ENCODE measurements around the gene ORMDL2.

ORMDL2 gene

GRCh38 chr12:55809274-55809673, 8.6 kb upstream of the ORMDL2 start:
- Histone ChIP-seq H3K9me3 (ENCODE audit: insufficient read depth, low read depth, low read length) (no peaks in the 10 kb centered on the region), H3K9ac (ENCODE audit: low read depth, low read length) (no peak overlapping the region), H3K4me3 (ENCODE audit: low read length) (no peak overlapping the region), H3K4me1 (ENCODE audit: insufficient read depth, low read length) (peaks cover 20% of the 10 kb centered on the region), H3K36me3 (ENCODE audit: insufficient read depth, low read length) (peaks cover 47% of the 10 kb centered on the region), H3K27ac (ENCODE audit: low read depth, low read length) (no peak overlapping the region), H3K27me3 (ENCODE audit: insufficient read depth, low read length) (no peaks in the 10 kb centered on the region)
- WGBS: 98% methylated on average over 4 of the region's 5 CpGs

GRCh38 chr12:55812088-55812487, 5.8 kb upstream of the ORMDL2 start:
- Histone ChIP-seq H3K36me3 (ENCODE audit: insufficient read depth, low read length) (peaks cover 51% of the 10 kb centered on the region), H3K27ac (ENCODE audit: low read depth, low read length) (no peak overlapping the region), H3K9ac (ENCODE audit: low read depth, low read length) (no peak overlapping the region), H3K4me3 (ENCODE audit: low read length) (no peak overlapping the region), H3K27me3 (ENCODE audit: insufficient read depth, low read length) (no peaks in the 10 kb centered on the region), H3K9me3 (ENCODE audit: insufficient read depth, low read depth, low read length) (no peaks in the 10 kb centered on the region), H3K4me1 (ENCODE audit: insufficient read depth, low read length) (peaks cover 35% of the 10 kb centered on the region)
- 35% methylated on average over 1 of the region's 1 CpG for WGBS

- H3K4me1 ChIP-seq (ENCODE audit: insufficient read depth, low read length): peaks cover 35% of the 10 kb centered on the region
- peak overlapping the region; percentile 24; the same call in 1 of the 2 replicates for H3K4me3 ChIP-seq (ENCODE audit: low read length)
- peaks cover 38% of the 10 kb centered on the region for H3K36me3 ChIP-seq (ENCODE audit: insufficient read depth, low read length)
- H3K9ac ChIP-seq (ENCODE audit: low read depth, low read length): no peak overlapping the region
- no peaks in the 10 kb centered on the region for H3K9me3 ChIP-seq (ENCODE audit: insufficient read depth, low read depth, low read length)
- no peaks in the 10 kb centered on the region for H3K27me3 ChIP-seq (ENCODE audit: insufficient read depth, low read length)
- H3K27ac ChIP-seq (ENCODE audit: low read depth, low read length): peak overlapping the region; percentile 18; the same call in 1 of the 2 replicates
Observed at GRCh38 chr12:55814257-55814656, 3.6 kb upstream of the ORMDL2 start.

GRCh38 chr12:55815473-55815872, 2.4 kb upstream of the ORMDL2 start:
- Histone ChIP-seq H3K27me3 (ENCODE audit: insufficient read depth, low read length) (no peaks in the 10 kb centered on the region), H3K4me3 (ENCODE audit: low read length) (peak overlapping the region; percentile 91; the same call in 1 of the 2 replicates), H3K9me3 (ENCODE audit: insufficient read depth, low read depth, low read length) (no peaks in the 10 kb centered on the region), H3K36me3 (ENCODE audit: insufficient read depth, low read length) (peaks cover 40% of the 10 kb centered on the region), H3K9ac (ENCODE audit: low read depth, low read length) (no peak overlapping the region), H3K27ac (ENCODE audit: low read depth, low read length) (no peak overlapping the region), H3K4me1 (ENCODE audit: insufficient read depth, low read length) (peaks cover 35% of the 10 kb centered on the region)
- WGBS: 95% methylated on average over 12 of the region's 12 CpGs

- 2% methylated on average over 12 of the region's 14 CpGs for WGBS
- Histone ChIP-seq H3K9me3 (ENCODE audit: insufficient read depth, low read depth, low read length) (no peaks in the 10 kb centered on the region), H3K27me3 (ENCODE audit: insufficient read depth, low read length) (no peaks in the 10 kb centered on the region), H3K4me3 (ENCODE audit: low read length) (peak overlapping the region; percentile 91), H3K9ac (ENCODE audit: low read depth, low read length) (peak overlapping the region; percentile 89), H3K36me3 (ENCODE audit: insufficient read depth, low read length) (peaks cover 54% of the 10 kb centered on the region), H3K27ac (ENCODE audit: low read depth, low read length) (peak overlapping the region; percentile 69), H3K4me1 (ENCODE audit: insufficient read depth, low read length) (peaks cover 30% of the 10 kb centered on the region)
Observed at GRCh38 chr12:55816881-55817344, 928 bp upstream of the ORMDL2 start.

GRCh38 chr12:55818140-55818728, 393 bp downstream of the ORMDL2 start:
- peak overlapping the region; percentile 91 for H3K4me3 ChIP-seq (ENCODE audit: low read length)
- 4% methylated on average over 17 of the region's 17 CpGs for WGBS
- peaks cover 22% of the 10 kb centered on the region for H3K4me1 ChIP-seq (ENCODE audit: insufficient read depth, low read length)
- H3K36me3 ChIP-seq (ENCODE audit: insufficient read depth, low read length): peaks cover 65% of the 10 kb centered on the region
- no peaks in the 10 kb centered on the region for H3K9me3 ChIP-seq (ENCODE audit: insufficient read depth, low read depth, low read length)
- H3K27me3 ChIP-seq (ENCODE audit: insufficient read depth, low read length): no peaks in the 10 kb centered on the region
- H3K27ac ChIP-seq (ENCODE audit: low read depth, low read length): no peak overlapping the region
- peak overlapping the region; percentile 78 for H3K9ac ChIP-seq (ENCODE audit: low read depth, low read length)

GRCh38 chr12:55818886-55819285, 1.0 kb downstream of the ORMDL2 start:
- Histone ChIP-seq H3K27me3 (ENCODE audit: insufficient read depth, low read length) (no peaks in the 10 kb centered on the region), H3K36me3 (ENCODE audit: insufficient read depth, low read length) (peaks cover 67% of the 10 kb centered on the region), H3K4me3 (ENCODE audit: low read length) (peak overlapping the region; percentile 91), H3K27ac (ENCODE audit: low read depth, low read length) (no peak overlapping the region), H3K9me3 (ENCODE audit: insufficient read depth, low read depth, low read length) (no peaks in the 10 kb centered on the region), H3K4me1 (ENCODE audit: insufficient read depth, low read length) (peaks cover 19% of the 10 kb centered on the region), H3K9ac (ENCODE audit: low read depth, low read length) (peak overlapping the region; percentile 78; the same call in 1 of the 2 replicates)
- WGBS: 88% methylated on average over 6 of the region's 6 CpGs

- Histone ChIP-seq H3K27ac (ENCODE audit: low read depth, low read length) (no peak overlapping the region), H3K4me3 (ENCODE audit: low read length) (no peak overlapping the region), H3K27me3 (ENCODE audit: insufficient read depth, low read length) (no peaks in the 10 kb centered on the region), H3K9ac (ENCODE audit: low read depth, low read length) (no peak overlapping the region), H3K9me3 (ENCODE audit: insufficient read depth, low read depth, low read length) (no peaks in the 10 kb centered on the region), H3K36me3 (ENCODE audit: insufficient read depth, low read length) (peaks cover 58% of the 10 kb centered on the region), H3K4me1 (ENCODE audit: insufficient read depth, low read length) (peaks cover 8% of the 10 kb centered on the region)
- WGBS: no CpG with 5 or more reads among the region's 1 CpG
Observed at GRCh38 chr12:55820679-55821078, 2.8 kb downstream of the ORMDL2 start.

GRCh38 chr12:55822228-55822627, 4.4 kb downstream of the ORMDL2 start:
- 0 out of 2 replicates have a peak, but pooled peaks cover under 1% of the 10 kb centered on the region for H3K4me1 ChIP-seq (ENCODE audit: insufficient read depth, low read length)
- no peak overlapping the region for H3K4me3 ChIP-seq (ENCODE audit: low read length)
- no peaks in the 10 kb centered on the region for H3K27me3 ChIP-seq (ENCODE audit: insufficient read depth, low read length)
- no peak overlapping the region for H3K27ac ChIP-seq (ENCODE audit: low read depth, low read length)
- 92% methylated on average over 5 of the region's 6 CpGs for WGBS
- H3K9ac ChIP-seq (ENCODE audit: low read depth, low read length): no peak overlapping the region
- no peaks in the 10 kb centered on the region for H3K9me3 ChIP-seq (ENCODE audit: insufficient read depth, low read depth, low read length)
- peaks cover 61% of the 10 kb centered on the region for H3K36me3 ChIP-seq (ENCODE audit: insufficient read depth, low read length)

GRCh38 chr12:55823419-55823818, 5.6 kb downstream of the ORMDL2 start:
- H3K36me3 ChIP-seq (ENCODE audit: insufficient read depth, low read length): peaks cover 70% of the 10 kb centered on the region
- H3K27me3 ChIP-seq (ENCODE audit: insufficient read depth, low read length): no peaks in the 10 kb centered on the region
- H3K4me3 ChIP-seq (ENCODE audit: low read length): no peak overlapping the region
- 93% methylated on average over 4 of the region's 4 CpGs for WGBS
- H3K9me3 ChIP-seq (ENCODE audit: insufficient read depth, low read depth, low read length): no peaks in the 10 kb centered on the region
- H3K9ac ChIP-seq (ENCODE audit: low read depth, low read length): no peak overlapping the region
- no peak overlapping the region for H3K27ac ChIP-seq (ENCODE audit: low read depth, low read length)
- H3K4me1 ChIP-seq (ENCODE audit: insufficient read depth, low read length): peaks cover 7% of the 10 kb centered on the region; the same call in 1 of the 2 replicates

- Histone ChIP-seq H3K4me3 (ENCODE audit: low read length) (no peak overlapping the region), H3K4me1 (ENCODE audit: insufficient read depth, low read length) (peaks cover 7% of the 10 kb centered on the region; the same call in 1 of the 2 replicates), H3K27me3 (ENCODE audit: insufficient read depth, low read length) (no peaks in the 10 kb centered on the region), H3K9me3 (ENCODE audit: insufficient read depth, low read depth, low read length) (no peaks in the 10 kb centered on the region), H3K9ac (ENCODE audit: low read depth, low read length) (no peak overlapping the region), H3K36me3 (ENCODE audit: insufficient read depth, low read length) (peaks cover 61% of the 10 kb centered on the region), H3K27ac (ENCODE audit: low read depth, low read length) (no peak overlapping the region)
- WGBS: 92% methylated on average over 5 of the region's 5 CpGs
Observed at GRCh38 chr12:55824726-55825125, 6.9 kb downstream of the ORMDL2 start.

Data from HUES64 (cell line).